Pancreas (tissue), 10 donors: Measurements from ENCODE around the gene PDGFC. TPM values are rescaled to one million over a fixed set of nuclear protein-coding genes. Genes with fewer than 3 reads are reported as not detected.

Experiments
- ATAC-seq, 4 donors: fragments of 200-7000 bp; cut with Tn5 transposase; one replicate each; pipeline versions ENCODE4 v1.8.0 to v1.9.1; 2020; ENCODE audit warnings: mild to moderate bottlenecking in 4 of 4, moderate library complexity in 4 of 4
- DNase-seq, 6 donors: peaks; one replicate each; pipeline ENCODE4 v3.0.0-alpha.2; 2020
- FAIRE-seq: peaks from 2 replicates; lab custom pipeline; 2012; peaks lifted over from hg19 to GRCh38; lab: Jason Lieb, UNC
- H3K27ac ChIP-seq, 4 donors: fragments of 200-600 bp; sonication (generic); 1 replicate in 3 of 4; 2 replicates in 1 of 4; pipeline versions ENCODE4 v1.5.0 to v1.8.0; 2020
- H3K27me3 ChIP-seq, 4 donors: fragments of 200-600 bp; one replicate each; pipeline ENCODE4 v1.8.0; 2021
- H3K36me3 ChIP-seq, 3 donors: fragments of 200-600 bp; sonication (generic) in 1 of 3; one replicate each; pipeline versions ENCODE4 v1.5.0 to v1.8.0; 2020 to 2021
- H3K4me1 ChIP-seq, 3 donors: fragments of 200-600 bp; one replicate each; pipeline ENCODE4 v1.8.0; 2021
- H3K4me3 ChIP-seq, 4 donors: fragments of 200-600 bp; sonication (generic) in 2 of 4; one replicate each; pipeline versions ENCODE4 v1.5.0 to v1.8.0; 2020 to 2021
- H3K9me3 ChIP-seq, 4 donors: fragments of 200-600 bp; one replicate each; pipeline ENCODE4 v1.8.0; 2021
- CTCF ChIP-seq, 4 donors: fragments of 200-600 bp; sonication (generic) in 3 of 4; IDR thresholded peaks; one replicate each; pipeline versions ENCODE4 v1.5.0 to v1.8.0; 2021; ENCODE audit warnings: antibody characterized with exemption in 4 of 4
- WGBS, 2 donors: extraction: QIAGEN DNeasy Blood & Tissue Kit; methylation state at CpG; one replicate each; pipeline ENCODE4 v1.1.7; 2013; 5-methylcytosine and 5-hydroxymethylcytosine counted together
- intact Hi-C, 3 donors: fragments of 100-400 bp; cut with DNase I; formaldehyde crosslinking; loops; one replicate each; pipeline versions ENCODE4 v1.11.1 to v1.14.2; 2022
- polyA plus RNA-seq, 2 donors: library from polyadenylated mRNA; stranded (reverse); fragments of 200-250 nt; gene quantifications; one replicate each; pipeline ENCODE4 v1.2.3, GENCODE V29; 2013
- total RNA-seq, 6 donors: library from RNA; stranded (reverse); fragmentation: NEBNext Ultra II Directional in 4 of 6; extraction: Animal tissue kit (Norgen Biotek cat#: 25700) in 4 of 6; gene quantifications; one replicate each; pipeline versions ENCODE4 v1.2.1 to v1.2.4, GENCODE V29; 2021 to 2023
- donor health status: healthy with polysubstance abuse.
- donor health status: DM: no; HTN: no; CAD: no; lungs with moderate emphysema.
- donor health status: DM: no; HTN: no; CAD: no.
- donor health status: control.
- donor health status: control.
- donor health status: Bipolar disorder and iron deficiency.
- donor health status: DM: yes; HTN: yes; CAD: no.
- donor health status: DM: no; HTN: no; CAD: no.
- donor health status: DM: no; HTN: no; CAD: no.
- donor health status: DM: yes; HTN: yes; CAD: no.

PDGFC gene
- total and polyA plus RNA-seq, 8 donors: 4.3 to 32.9 (median 12.9) TPM

GRCh38 chr4:156803056-156803455 is 168.5 kb downstream of the PDGFC start:
- FAIRE-seq (no peak), DNase-seq (no peak), ATAC-seq (no peak)
- Histone ChIP-seq H3K36me3 (no peaks in the 10 kb centered on the region), H3K4me3 (no peak overlapping the region), H3K27ac (no peak overlapping the region), H3K9me3 (no peaks in the 10 kb centered on the region), H3K27me3 (no peaks in the 10 kb centered on the region), H3K4me1 (no peaks in the 10 kb centered on the region)
- intact Hi-C loops: no loop called here
- WGBS, 2 donors: 88 to 94% methylated on average over 2 of the region's 2 CpGs
- TF ChIP-seq CTCF (IDR thresholded peaks at IDR 0.05): no peak

- no peak for DNase-seq
- intact Hi-C loops: no loop called here
- Histone ChIP-seq H3K9me3 (no peaks in the 10 kb centered on the region), H3K36me3 (no peaks in the 10 kb centered on the region), H3K4me3 (no peak overlapping the region), H3K27ac (no peak overlapping the region), H3K4me1 (peaks cover 0 to 5% (median 0%) of the 10 kb centered on the region in 3 donors), H3K27me3 (no peaks in the 10 kb centered on the region)
- FAIRE-seq: no peak
- ATAC-seq: no peak
- 69 to 80% methylated on average over 1 of the region's 1 CpG for WGBS, 2 donors
- TF ChIP-seq CTCF (IDR thresholded peaks at IDR 0.05): no peak
Measured at GRCh38 chr4:156800463-156800862, 171.1 kb downstream of the PDGFC start.

GRCh38 chr4:156799121-156799589 is 172.4 kb downstream of the PDGFC start:
- no peak overlapping the region for H3K4me3 ChIP-seq
- no peaks in the 10 kb centered on the region for H3K27me3 ChIP-seq
- no peaks in the 10 kb centered on the region for H3K9me3 ChIP-seq
- no peak for FAIRE-seq
- no peaks in the 10 kb centered on the region for H3K36me3 ChIP-seq
- intact Hi-C loops: no loop called here
- H3K27ac ChIP-seq: no peak overlapping the region
- TF ChIP-seq CTCF (IDR thresholded peaks at IDR 0.05): no peak
- no peak for DNase-seq
- peaks cover 0 to 6% (median 0%) of the 10 kb centered on the region in 3 donors for H3K4me1 ChIP-seq
- ATAC-seq: no peak
- WGBS, 2 donors: 82 to 89% methylated on average over 1 of the region's 1 CpG

GRCh38 chr4:156798438-156798837 is 173.2 kb downstream of the PDGFC start:
- Histone ChIP-seq H3K27me3 (no peaks in the 10 kb centered on the region), H3K4me1 (peaks cover 0 to 6% (median 0%) of the 10 kb centered on the region in 3 donors), H3K9me3 (no peaks in the 10 kb centered on the region), H3K36me3 (no peaks in the 10 kb centered on the region), H3K4me3 (no peak overlapping the region), H3K27ac (no peak overlapping the region)
- 91 to 96% methylated on average over 1 of the region's 1 CpG for WGBS, 2 donors
- DNase-seq (no peak), ATAC-seq (no peak), FAIRE-seq (no peak)
- no peak for TF ChIP-seq CTCF (IDR thresholded peaks at IDR 0.05)
- intact Hi-C loops: no loop called here

GRCh38 chr4:156797206-156797605 is 174.4 kb downstream of the PDGFC start:
- ATAC-seq (no peak), FAIRE-seq (no peak), DNase-seq (no peak)
- peaks cover 0 to 6% (median 4%) of the 10 kb centered on the region in 3 donors for H3K4me1 ChIP-seq
- H3K36me3 ChIP-seq: no peaks in the 10 kb centered on the region
- no peak overlapping the region for H3K27ac ChIP-seq
- no peaks in the 10 kb centered on the region for H3K27me3 ChIP-seq
- H3K9me3 ChIP-seq: no peaks in the 10 kb centered on the region
- 97 to 98% methylated on average over 5 of the region's 5 CpGs for WGBS, 2 donors
- TF ChIP-seq CTCF (IDR thresholded peaks at IDR 0.05): no peak
- intact Hi-C loops: no loop called here
- H3K4me3 ChIP-seq: no peak overlapping the region
